HG03095 (cell line): Measurements from ENCODE around the gene KRT35.

Experiments used
- ATAC-seq: cut with Tn5 transposase; IDR thresholded peaks from one replicate; pipeline ENCODE4 v1.9.1; 2021; ENCODE audit warnings: moderate library complexity; ENCODE audit not compliant: unreplicated experiment

Gene KRT35

DNA sequence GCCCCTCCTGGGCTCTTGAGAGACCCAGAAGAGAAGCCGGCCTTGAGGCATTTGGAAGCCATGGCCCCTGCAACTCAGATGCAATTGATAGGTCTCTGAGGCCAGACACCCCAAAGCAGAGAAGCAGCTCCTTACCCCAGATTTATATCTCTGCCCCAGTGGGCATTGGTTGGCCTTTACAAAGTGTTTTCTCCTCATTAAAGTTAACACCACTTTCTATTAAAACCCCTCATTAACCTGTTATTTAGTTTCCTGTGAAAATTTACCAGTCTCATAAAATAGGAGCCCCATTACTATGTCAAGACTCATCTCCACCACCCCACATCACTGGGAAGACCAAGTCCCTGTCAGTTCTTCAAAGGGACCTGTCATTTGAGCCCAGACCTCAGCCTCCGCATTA, at the start of gene KRT35:
KRT35 (minus strand) TSS at position 116 of the 400 bp plus-strand sequence; CDS start at position 62, 54 bp downstream.
- no peak for ATAC-seq

DNA sequence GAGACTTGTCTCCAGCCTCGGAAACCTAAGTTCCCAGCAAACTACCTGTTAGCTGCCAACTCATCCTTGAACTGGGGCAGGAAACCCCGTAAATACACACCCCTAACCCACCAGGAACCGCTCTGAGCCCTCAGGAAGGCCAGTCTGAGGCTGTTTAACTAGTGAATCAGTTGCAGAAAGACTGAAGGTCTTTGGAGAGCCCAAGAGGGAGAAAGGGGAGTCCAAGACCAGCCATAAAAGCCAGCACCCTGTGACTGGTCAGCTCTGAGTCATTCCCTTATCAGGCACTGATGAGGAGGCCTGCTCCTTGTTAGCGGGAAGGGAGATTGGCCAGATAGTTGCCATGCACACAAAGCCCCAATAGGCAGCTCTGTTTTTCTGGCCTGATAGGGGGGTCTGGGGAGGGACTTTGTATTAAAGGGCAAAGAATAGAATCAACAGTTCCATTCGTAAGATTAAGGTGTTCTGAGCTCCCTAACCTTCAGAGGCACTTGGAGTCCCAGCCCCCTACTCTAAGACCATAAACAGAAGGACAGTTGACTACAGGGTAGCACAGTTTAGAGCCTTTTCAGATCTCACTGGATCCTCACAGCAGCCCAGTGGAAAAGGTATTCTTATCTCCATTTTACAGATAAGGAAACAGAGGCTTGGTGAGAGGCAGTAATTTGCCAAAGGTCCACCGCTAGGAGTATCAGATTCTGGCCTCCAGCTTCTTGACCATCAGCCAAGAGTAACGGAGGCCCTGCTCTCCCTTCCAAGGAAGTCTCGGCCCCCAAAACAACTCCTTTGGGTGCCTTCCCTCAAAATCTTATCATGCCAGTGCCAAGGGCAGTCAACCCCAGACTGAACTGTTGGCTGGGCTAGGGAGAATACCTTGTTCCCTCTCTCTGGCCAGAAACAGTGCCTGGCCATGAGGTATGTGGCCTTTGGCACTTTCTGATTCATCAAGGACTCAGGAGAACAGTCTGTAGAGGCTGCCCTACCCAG, 49.4 kb upstream of the KRT35 start:
- no peak for ATAC-seq

DNA sequence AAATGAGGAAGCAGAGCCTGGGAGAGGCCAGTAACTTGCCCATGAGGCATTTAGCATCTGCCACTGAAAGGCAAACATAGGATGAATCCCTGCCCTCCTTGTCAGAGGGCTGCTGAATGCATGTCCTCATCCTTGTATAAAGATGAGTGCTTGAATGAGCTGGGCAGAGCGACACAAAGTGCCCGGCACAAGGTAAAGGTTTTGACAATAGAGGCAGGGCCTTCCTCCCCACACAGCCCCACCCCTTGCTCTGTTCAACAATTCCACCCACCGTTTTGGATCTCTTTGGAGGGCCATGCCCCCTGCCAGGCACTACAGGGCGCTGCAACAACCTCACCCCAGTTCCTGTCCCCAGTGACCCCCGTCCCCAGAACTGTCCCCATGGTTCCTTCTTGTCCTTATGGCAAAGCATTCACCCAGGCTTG, 48.6 kb upstream of the KRT35 start:
- no peak for ATAC-seq

DNA sequence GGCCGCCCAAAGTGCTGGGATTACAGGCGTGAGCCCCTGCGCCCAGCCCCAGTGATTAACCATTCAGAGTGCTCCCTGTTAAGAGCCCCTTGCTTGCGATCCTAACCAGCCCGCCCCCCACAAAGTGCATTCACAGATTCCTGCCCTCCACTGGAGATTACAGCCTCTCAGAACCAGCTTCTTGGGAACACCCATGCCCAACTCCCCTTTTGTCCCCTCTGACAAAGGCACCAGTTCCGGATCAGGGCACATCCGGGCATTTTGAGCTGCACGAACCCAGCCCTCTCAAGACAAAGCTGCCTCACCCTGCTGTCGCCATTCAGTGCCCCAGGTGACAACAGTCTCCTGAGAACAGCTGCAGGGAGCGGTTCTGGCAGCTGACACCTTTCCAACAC, 48.0 kb upstream of the KRT35 start:
- no peak for ATAC-seq

DNA sequence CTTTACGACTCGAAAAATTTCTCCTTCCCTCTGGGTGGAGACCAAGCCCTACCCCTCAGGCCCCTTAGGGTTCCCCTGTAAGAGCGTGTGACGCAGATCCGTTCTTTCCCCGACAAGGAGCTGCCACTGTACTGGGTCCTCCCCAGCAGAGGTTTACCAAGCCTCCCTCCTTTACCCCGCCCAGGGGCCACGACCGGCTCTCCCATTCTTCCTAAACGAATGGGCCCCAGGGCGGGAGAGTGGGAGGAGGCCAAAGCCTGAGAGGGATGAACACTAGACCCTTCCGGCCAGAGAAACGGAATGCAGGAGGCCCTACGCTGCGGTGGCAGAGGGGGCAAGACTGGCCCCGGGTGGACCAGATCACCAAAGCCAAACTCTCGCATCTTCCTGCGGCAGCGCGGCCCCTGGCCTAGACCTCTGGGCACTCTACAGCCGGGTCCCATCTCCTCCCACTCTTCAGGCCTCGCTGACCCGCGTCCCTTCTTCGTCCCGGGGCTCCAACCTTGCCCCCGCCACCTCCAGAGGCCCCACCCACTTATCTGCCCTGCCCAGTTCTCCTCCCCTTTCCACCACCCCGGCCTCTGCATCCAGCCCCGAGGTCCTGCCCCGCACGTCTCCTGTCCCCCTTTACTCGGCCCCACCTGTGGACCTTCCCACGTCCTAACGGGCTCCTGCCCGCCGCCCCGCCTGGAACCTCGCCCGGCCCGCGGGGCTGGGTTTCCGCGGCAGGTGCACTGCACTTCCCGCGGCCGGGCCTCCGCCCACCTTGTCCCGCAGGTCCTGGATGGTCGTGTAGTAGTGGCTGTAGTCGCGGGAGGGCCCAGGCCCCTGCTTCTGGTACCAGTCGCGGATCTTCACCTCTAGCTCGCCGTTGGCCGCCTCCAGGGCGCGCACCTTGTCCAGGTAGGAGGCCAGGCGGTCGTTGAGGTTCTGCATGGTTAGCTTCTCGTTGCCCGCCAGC, 46.4 kb upstream of the KRT35 start:
- no peak for ATAC-seq

DNA sequence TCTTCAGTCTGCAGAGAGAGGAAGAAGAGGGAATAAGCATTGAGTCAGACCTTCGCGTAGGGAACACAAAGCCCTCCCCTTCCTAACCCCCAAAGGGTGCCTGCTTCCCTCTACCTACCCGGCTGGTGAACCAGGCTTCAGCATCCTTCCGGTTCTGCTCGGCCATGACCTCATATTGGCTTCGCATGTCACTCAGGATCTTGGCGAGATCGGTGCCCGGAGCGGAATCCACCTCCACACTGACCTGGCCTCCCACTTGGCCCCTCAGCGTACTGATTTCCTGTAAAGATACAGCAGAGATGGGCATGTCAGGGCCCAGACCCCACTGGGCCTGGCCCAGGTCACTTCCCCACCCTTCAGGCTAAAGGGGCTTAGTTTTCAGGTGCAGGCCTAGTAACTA, 43.3 kb upstream of the KRT35 start:
- no peak for ATAC-seq

DNA sequence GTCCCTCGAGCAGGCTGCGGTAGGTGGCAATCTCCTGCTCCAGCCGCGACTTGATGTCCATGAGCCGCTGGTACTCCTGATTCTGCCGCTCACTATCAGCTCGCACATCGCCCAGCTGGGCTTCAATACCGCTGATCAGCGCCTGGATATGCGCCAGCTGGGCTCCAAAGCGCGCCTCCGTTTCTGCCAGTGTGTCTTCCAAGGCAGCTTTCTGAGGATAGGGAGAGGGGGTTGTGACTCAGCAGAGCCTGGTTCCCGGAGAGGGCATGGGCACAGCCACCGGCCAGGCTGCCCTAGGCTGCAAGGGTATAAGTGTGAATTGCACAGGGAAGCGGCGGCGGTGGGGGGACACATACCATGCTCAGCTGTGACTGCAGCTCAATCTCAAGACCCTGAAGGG, 42.8 kb upstream of the KRT35 start:
- no peak for ATAC-seq

DNA sequence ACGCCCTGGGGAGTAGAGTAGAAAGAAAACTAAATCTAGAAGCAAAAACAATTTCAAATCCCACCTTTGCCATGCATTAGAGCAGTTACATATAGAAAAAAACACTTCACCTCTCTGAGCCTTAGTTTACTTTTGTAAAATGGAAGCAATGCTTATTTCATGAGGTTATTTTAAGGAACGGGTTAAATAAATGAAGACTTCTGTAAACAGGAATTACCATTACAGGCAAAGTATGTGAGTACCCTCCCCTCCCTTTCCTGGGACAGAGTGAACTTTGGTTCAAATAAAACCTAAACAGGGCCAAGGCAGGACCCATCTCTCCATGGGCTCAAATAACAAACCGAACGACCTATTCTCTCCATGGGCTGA, 42.3 kb upstream of the KRT35 start:
- no peak for ATAC-seq

DNA sequence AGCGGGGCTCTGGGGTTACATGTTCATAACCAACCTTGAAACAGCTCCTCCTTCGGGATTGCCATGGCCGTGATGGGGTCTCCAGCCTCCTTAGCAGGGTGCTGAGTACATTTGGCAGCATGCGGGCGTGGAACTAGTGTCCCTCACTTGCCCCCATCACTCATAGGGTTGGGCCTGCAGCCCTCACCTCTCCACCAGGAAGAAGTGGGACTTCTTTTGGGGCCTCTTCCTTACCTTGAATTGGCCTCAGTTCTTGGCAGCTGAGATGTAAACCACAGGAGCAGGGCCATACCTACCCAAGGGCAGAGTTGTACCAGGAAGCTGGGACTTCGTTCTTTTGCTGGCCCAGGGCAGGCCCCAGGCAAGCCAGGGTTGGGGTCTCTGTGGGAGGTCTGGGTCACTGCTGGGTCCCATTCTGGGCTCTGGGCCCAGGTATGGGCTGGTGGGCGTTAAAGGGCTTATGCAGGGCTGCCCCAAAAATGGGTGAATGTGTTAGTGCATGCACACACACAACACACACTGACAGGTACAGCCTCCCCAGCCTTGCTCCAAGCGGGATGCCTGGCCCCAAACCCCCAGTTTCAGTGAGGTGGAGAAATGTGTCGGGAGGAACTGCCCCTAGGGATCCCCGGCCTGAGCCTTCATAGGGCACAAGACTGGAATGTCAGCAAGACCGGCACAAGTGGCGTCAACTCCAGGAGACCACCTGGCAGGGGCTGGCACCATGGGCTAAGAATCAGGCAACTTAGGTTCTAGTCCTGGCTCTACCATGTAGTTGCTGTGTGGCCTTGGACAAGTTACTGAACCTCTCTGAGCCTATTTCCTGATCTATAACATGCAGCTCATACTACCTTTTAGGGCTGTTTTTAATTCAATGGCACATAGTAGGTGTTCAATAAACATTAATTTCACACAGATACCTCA, 41.6 kb upstream of the KRT35 start:
- ATAC-seq = no peak

DNA sequence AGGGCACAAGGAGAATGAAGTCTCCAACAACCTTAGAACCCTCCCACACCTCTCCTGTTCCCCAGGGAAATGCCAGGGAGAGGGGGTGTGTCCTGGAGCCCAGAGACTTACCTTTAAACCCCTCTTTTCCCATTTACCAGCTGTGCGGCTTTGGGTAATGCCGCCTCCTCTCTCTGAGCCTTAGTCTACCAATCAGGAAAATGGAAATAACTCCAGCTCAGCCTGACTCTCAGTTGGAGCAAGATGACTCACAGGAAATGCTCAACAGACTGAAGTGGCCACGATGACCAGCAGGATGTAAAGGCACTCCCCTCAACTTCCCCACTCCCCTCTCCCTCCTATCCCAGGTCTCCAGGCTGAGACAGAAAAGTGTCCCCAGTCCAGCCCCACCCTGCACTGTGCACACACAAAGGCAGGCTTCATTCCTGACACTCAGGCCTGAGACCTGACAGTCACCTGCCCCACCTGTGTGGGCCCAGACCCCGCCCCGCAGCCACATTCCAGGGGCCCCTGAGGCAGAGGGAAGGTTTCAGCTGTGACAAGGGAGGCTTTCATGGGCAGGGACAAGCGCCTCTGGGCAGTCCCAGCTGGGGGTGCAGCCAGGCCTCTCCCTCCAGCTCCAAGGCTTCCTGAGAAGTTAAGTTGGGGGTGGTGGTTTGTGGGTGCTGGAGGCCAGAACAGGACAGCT, 40.8 kb upstream of the KRT35 start:
- no peak for ATAC-seq

DNA sequence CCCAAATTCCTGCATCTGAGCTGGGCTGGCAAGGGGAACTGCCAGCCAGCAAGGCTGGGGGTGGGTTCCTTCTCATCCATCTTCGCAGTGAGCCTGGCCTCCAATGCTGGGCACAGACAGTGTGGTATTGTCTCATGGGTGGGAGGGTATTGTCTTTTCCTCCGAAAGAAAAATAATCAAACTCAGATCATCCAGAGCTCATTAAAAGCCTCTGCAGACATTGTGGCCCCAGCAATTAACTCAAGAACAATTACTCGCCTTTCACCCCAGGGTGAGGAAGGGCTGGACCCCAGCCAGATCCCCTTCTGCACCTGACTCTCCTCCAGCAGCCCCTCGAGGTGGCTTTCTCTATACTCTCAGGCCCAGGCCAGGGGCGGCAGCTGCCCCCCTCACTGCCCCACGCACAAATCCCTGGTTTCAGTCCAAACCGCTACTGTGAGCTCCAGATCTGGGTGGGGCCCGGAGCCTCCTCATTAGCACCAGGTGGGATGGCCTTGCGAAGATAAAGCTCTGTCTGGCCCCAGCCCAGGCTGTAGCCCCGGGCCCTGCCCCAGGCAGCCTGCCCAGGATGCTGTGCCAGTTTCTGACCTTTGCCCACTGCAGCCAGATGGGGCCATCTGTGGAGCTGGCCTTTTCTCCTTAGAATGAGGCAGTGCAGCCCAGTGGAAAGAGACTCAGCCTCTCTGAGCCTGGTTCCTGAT, 40.0 kb upstream of the KRT35 start:
- ATAC-seq = no peak

DNA sequence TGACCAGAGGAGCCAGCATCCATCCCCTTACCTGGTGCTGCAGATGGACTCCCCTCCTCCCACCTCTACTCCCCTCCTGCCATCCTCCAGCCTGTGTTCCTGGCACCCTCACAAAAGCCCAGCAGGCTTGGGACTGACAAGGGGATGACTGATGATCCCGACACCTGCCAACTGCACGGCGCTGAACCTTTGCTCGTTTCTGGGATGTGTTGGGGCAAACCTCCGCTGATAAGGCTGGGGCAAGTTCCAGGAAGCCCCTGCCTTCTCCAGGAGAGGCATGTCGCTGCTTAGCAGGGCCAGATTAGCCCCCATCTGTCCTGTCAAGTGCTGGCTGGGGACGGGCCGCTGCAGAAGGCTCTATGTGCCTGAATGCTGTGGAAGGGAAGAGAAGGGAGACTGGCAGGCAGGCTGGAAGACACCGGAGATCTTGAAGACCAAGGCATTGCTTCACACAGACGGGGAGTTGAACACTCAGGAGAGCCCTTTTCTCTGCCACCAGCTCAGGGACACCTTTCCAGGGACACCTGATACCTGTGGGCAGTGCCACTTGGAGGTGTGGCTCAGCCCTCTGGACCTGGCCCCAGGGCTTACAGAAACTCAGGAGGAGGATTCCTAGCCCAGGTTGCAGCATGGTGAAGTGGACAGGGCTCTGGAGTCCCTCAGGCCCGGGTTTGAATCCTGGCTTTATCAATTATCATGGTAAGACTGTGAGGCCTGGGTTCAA, 38.7 kb upstream of the KRT35 start:
- ATAC-seq = no peak

DNA sequence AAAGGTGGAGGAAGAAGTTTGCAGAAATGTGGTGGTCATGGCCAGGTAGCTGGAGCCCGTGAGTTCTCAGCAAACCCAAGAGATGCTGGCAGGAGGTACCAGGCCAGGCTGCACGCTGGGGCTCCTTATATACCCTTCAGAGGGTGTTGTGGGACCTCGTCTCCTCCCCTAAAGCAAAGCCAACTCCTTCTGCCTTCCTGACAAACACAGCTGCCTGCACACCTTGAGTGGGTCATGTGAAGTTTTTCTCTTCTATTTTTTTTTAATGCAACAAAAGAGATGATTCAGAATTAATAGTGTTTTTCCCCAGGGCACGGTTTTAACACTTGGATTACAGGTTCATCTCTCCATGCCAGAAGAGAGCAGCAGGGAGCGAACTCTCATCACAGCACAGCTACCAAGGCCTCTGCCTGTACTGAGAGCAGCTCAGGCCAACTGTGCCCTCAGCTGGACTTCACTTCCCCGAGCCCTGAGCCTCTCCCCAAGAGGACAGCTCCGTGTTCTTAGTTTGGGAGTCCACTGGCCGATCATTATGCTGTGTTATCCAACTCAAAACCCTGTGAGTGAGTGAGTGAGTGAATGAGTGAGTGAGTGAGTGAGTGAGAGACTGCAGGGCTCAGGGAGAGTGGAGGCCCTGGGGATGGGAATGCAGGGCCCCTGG, 38.0 kb upstream of the KRT35 start, which contains the start of gene KRT15:
KRT15 (minus strand) TSS at position 102 of the 661 bp plus-strand sequence; CDS start at position 39, 63 bp downstream.
- no peak for ATAC-seq

DNA sequence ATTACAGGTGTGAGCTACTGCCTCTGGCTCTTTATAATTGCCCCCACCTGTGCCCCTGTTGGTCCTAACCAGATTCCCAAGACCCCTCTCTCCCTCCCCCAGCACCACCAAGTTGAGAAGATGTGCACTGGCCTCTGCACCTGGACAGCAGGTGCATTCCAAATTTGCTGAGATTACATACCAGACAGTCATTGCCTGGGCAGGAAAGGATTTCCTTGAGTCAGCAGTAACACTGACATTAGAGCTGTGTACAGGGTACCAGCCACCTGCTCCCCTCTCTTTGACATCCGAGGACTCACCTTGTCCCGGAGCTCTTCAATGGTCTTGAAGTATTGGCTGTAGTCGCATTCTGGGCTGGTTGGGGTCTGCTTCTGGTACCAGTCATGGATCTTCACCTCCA, 37.1 kb upstream of the KRT35 start:
- no peak for ATAC-seq

DNA sequence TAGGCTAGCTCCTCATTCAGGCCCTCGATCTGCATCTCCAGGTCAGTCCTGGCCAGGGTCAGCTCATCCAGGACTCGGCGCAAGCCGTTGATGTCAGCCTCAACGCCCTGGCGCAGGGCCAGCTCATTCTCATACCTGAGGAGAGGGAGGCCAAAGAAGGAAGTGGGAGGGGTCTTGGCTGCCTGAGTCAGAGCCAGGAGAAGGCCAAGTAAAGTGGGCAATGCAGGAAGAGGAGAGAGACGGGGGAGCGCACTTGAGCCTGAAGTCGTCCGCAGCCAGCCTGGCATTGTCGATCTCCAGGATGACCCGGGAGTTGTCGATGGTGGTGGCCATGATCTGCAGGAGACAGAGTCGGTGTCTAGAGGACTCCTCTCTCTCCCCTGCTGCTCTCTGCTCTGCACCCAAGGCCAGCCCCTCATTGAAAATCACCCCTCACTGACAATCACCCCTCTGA, 35.9 kb upstream of the KRT35 start:
- ATAC-seq = no peak

DNA sequence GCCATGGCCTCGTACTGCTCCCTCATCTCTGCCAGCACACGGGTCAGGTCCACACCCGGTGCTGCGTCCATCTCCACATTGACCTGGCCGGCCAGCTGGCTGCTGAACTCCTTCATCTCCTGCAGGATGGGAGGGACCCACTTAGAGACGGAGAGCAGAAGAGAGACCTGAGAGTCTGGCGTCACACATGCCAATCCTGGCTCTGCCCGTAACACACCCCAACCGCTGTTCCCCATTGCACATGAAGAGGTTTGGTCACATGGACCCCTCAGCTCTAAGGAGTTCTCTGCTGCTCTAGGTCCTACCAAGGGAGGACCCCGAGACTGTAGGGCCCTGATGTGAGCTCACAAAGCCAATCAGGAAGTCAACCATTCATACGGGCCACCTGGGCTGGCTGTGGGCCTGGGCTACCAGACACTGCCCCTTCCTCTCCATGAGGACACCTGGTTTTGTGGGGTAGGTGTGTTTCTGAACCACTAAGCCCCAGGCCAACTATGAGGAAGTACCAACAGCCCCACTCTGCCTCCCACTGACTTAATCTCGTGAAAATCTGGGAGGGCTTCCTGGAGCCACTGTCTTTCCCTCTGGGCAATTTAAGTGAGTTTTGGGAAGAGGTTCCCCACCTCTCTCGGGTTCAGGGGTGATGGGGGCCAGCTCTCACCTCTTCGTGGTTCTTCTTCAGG, 35.3 kb upstream of the KRT35 start:
- no peak for ATAC-seq

DNA sequence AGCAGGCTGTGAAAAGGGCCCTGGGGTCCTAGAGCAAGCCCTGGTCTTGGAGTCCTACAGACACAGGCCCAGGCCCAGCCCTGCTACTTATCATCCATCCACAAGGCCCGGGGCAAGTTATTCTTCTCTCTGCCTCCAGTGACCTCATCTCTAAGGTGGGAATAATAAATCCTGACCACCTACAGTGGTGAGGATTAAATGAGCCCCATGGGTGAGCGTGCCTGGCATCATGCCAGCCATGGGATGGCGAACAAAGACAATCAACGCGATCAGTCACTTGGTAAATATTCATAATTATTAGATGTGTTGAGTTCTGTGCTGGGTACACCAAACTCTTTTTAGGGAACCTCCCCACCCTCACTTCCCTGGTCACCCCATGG, 32.2 kb upstream of the KRT35 start:
- no peak for ATAC-seq
